Urothelium cell line (cell line): ENCODE measurements around the gene MIOX.
A peak's percentile ranks its signal among the peaks of the same experiment; 100 is the strongest.
"Not testable (repeated sequence)": the region's sequence is repeated elsewhere in the genome, so short reads cannot be mapped to it uniquely, and the experiment has no call there.

Experiments
- DNase-seq: peaks from one replicate; pipeline ENCODE4 v3.0.0; 2011; ENCODE audit warnings: low spot score, mixed read lengths
- FAIRE-seq: peaks from 2 replicates; lab custom pipeline; 2011; peaks lifted over from hg19 to GRCh38; lab: Jason Lieb, UNC

MIOX gene

GRCh38 chr22:50513175-50513574 lies 26.5 kb downstream of the MIOX start:
- DNase-seq (no peak), FAIRE-seq (no peak)

- DNase-seq (no peak), FAIRE-seq (no peak)
Observed at GRCh38 chr22:50516068-50516467, 29.4 kb downstream of the MIOX start.

- no peak for DNase-seq
- FAIRE-seq, result no peak
Observed at GRCh38 chr22:50516891-50517290, 30.2 kb downstream of the MIOX start.

- DNase-seq (no peak), FAIRE-seq (no peak)
Observed at GRCh38 chr22:50517495-50518260, 31.0 kb downstream of the MIOX start.

GRCh38 chr22:50518606-50519005 lies 31.9 kb downstream of the MIOX start:
- FAIRE-seq (no peak), DNase-seq (no peak)

GRCh38 chr22:50519151-50519550 lies 32.5 kb downstream of the MIOX start:
- no peak for FAIRE-seq
- no peak for DNase-seq

GRCh38 chr22:50520184-50520583 lies 33.5 kb downstream of the MIOX start:
- DNase-seq, FAIRE-seq: not testable (repeated sequence)

- FAIRE-seq (no peak), DNase-seq (no peak)
Observed at GRCh38 chr22:50520826-50521453, 34.3 kb downstream of the MIOX start.

- DNase-seq (no peak), FAIRE-seq (no peak)
Observed at GRCh38 chr22:50521710-50522109, 35.1 kb downstream of the MIOX start.

GRCh38 chr22:50522208-50522805 lies 35.6 kb downstream of the MIOX start:
- no peak for DNase-seq
- no peak for FAIRE-seq

- FAIRE-seq (no peak), DNase-seq (no peak)
Observed at GRCh38 chr22:50522806-50523438, 36.3 kb downstream of the MIOX start.

- no peak for FAIRE-seq
Observed at GRCh38 chr22:50523458-50523805, 36.8 kb downstream of the MIOX start.

GRCh38 chr22:50523806-50524675 lies 37.4 kb downstream of the MIOX start:
- FAIRE-seq (no peak), DNase-seq (no peak)

More at GRCh38 chr22:50523458-50523805, 36.8 kb downstream of the MIOX start:
- no peak for DNase-seq

- DNase-seq, result no peak
- peak; percentile 71 for FAIRE-seq
Observed at GRCh38 chr22:50524676-50525103, 38.0 kb downstream of the MIOX start.

GRCh38 chr22:50525104-50525857 lies 38.6 kb downstream of the MIOX start, which contains the start of gene SCO2:
SCO2 (minus strand) TSS chr22:50525598; CDS start chr22:50524411, 1,187 bp downstream.
- DNase-seq (peak; percentile 99), FAIRE-seq (peak; percentile 81)

GRCh38 chr22:50525858-50526107 lies 39.1 kb downstream of the MIOX start:
- DNase-seq (no peak), FAIRE-seq (no peak)

GRCh38 chr22:50526108-50526833 lies 39.6 kb downstream of the MIOX start:
- peak; percentile 76 for FAIRE-seq

GRCh38 chr22:50526834-50527801 lies 40.5 kb downstream of the MIOX start:
- peak; percentile 50 for FAIRE-seq
- peak; percentile 80 for DNase-seq

More at GRCh38 chr22:50526108-50526833, 39.6 kb downstream of the MIOX start:
- DNase-seq, result peak; percentile 87
